GM23248 (cell line): ENCODE results near the gene RLF.

Experiments
- EZH2 ChIP-seq: fragments of 200-600 bp; sonication (generic); IDR thresholded peaks from 2 replicates; pipeline ENCODE4 v1.6.1; 2018; ENCODE audit warnings: antibody characterized with exemption, mild to moderate bottlenecking; ENCODE audit not compliant: insufficient read depth, poor library complexity, severe bottlenecking
- EZH2phosphoT487 ChIP-seq: fragments of 200-600 bp; sonication (generic); IDR thresholded peaks from 2 replicates; pipeline ENCODE4 v1.6.1; 2018; ENCODE audit warnings: antibody characterized with exemption, moderate library complexity, mild to moderate bottlenecking, low read depth; ENCODE audit not compliant: insufficient read depth

- no peak for TF ChIP-seq EZH2
- no peak for TF ChIP-seq EZH2phosphoT487
These were observed 112.5 kb downstream of the RLF start for GRCh38 chr1:40273547-40274166.
